Left ventricle myocardium inferior (tissue), 1 donor: ENCODE results near the gene PLXDC2. TPM values are rescaled to one million over a fixed set of nuclear protein-coding genes. Genes with fewer than 3 reads are reported as not detected.
A peak's percentile ranks its signal among the peaks of the same experiment; 100 is the strongest.

Experiments used
- DNase-seq: peaks from one replicate; pipeline ENCODE4 v3.0.0-alpha.2; 2020
- H3K27ac ChIP-seq: fragments of 200-600 bp; replicated peaks from 2 replicates; pipeline ENCODE4 v1.8.0; 2021
- H3K27me3 ChIP-seq: fragments of 200-600 bp; 2 replicates; pipeline ENCODE4 v1.8.0; 2021; ENCODE audit warnings: low read depth
- H3K36me3 ChIP-seq: fragments of 200-600 bp; 2 replicates; pipeline ENCODE4 v1.8.0; 2021
- H3K4me1 ChIP-seq: fragments of 200-600 bp; 2 replicates; pipeline ENCODE4 v1.8.0; 2021
- H3K4me3 ChIP-seq: fragments of 200-600 bp; 2 replicates; pipeline ENCODE4 v1.8.0; 2021; ENCODE audit warnings: mild to moderate bottlenecking, moderate library complexity
- H3K9me3 ChIP-seq: fragments of 200-600 bp; replicated peaks from 2 replicates; pipeline ENCODE4 v1.8.0; 2021
- intact Hi-C: fragments of 100-400 bp; cut with micrococcal nuclease; formaldehyde crosslinking; loops from one replicate; pipeline ENCODE4 v1.11.0; 2022
- total RNA-seq: library from RNA; stranded (reverse); fragmentation: NEBNext Ultra II Directional; extraction: Animal tissue kit (Norgen Biotek cat#: 25700); gene quantifications from one replicate; pipeline ENCODE4 v1.2.1, GENCODE V29; 2021
- TF ChIP-seq, protein P1 (sequence below): fragments of 200-600 bp; IDR thresholded peaks from 2 replicates; pipeline ENCODE4 v1.8.0; 2021; ENCODE audit warnings: antibody characterized with exemption, mild to moderate bottlenecking, borderline replicate concordance
- donor health status: DM: no; HTN: yes; CAD: no; lungs with severe emphysema.

Gene PLXDC2
- total RNA-seq, 1 donor from 2014 or later, result 16.6 TPM

DNA sequence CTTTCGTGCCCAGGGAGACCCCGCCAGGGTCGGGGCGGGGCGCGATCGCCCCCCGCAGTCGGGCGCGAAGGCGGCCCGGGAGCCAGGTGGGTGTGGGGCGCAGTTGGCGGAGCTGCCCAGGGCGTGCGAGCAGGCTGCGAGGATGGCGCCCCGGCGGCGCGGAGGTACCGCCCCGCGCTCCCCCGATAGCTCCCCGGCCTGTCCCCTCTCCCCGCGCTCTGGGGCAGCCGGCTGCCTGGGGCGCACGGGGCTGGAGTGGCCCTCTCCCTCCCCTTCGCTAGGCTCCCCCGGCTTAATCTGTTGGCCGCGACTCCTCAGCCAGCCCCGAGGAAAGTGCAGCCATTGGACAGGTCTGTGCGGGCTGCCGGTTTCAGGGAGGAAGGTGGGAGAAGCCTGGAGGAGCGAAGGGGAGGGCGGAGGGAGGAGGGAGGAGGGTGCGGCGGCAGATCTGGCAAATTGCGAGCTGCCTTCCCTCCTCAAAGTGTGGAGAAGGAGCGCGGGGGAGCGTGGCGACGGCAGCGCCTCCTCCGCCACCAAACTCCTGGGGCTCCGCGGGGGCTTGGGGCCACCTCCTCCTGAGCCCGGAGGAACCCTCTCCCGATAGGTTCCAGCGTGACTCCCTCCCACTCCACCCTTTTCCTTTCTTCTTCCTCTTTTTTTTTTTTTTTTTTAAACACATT, 361 bp upstream of the PLXDC2 start:
- H3K9me3 ChIP-seq, result no peaks in the 10 kb centered on the region
- peak overlapping the region; percentile 89 for H3K27ac ChIP-seq
- peaks cover 49% of the 10 kb centered on the region for H3K4me1 ChIP-seq
- intact Hi-C loops, result loop anchor here (10.0 kb wide), 1 partner anchor 949 kb away; no protein-coding TSS in a partner anchor
- TF ChIP-seq, protein P1, sequence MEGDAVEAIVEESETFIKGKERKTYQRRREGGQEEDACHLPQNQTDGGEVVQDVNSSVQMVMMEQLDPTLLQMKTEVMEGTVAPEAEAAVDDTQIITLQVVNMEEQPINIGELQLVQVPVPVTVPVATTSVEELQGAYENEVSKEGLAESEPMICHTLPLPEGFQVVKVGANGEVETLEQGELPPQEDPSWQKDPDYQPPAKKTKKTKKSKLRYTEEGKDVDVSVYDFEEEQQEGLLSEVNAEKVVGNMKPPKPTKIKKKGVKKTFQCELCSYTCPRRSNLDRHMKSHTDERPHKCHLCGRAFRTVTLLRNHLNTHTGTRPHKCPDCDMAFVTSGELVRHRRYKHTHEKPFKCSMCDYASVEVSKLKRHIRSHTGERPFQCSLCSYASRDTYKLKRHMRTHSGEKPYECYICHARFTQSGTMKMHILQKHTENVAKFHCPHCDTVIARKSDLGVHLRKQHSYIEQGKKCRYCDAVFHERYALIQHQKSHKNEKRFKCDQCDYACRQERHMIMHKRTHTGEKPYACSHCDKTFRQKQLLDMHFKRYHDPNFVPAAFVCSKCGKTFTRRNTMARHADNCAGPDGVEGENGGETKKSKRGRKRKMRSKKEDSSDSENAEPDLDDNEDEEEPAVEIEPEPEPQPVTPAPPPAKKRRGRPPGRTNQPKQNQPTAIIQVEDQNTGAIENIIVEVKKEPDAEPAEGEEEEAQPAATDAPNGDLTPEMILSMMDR, result no peak
- H3K36me3 ChIP-seq, result no peaks in the 10 kb centered on the region
- H3K27me3 ChIP-seq, result peaks cover 29% of the 10 kb centered on the region
- peak overlapping the region; percentile 83 for H3K4me3 ChIP-seq
- peak; percentile 79 for DNase-seq

DNA sequence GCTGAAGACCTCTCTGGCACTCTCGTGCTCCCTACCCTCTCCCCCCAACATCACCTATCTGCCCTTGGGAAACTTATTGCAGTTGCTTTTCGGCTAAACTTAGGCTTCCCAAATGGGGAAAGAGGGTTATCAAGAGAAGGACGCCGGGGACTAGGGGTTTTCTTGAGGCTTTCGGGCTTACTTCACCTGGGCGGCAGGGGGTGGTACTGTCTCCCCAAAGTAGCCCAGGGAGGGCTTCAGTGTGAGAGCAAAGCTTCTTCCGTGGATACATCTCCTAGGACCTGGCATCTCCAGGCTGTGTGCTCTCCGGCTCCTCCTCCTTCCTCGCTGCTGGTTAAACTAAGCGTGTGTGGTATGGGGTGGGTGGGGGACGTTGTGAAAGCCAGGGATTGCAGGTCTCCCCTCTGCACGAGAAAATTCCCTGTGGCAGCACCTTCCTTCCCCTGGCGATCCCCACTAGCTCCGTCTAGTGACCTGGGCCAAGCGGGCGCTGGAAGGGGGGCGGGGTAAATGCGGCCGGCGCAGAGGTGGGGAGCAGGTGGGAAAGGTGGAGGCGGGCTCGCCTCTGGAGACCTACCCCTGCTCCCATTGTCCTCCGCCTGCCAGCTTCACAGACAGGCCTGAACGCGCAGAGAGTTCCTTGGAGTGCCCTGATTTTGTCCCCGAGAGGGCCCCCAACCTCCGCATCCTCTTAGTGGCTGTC, 1.1 kb downstream of the PLXDC2 start:
- no peak for DNase-seq
- intact Hi-C loops, result loop anchor here (10.0 kb wide), 1 partner anchor 947 kb away; no protein-coding TSS in a partner anchor
- peaks cover 29% of the 10 kb centered on the region for H3K27me3 ChIP-seq
- TF ChIP-seq, protein P1, result no peak
- peak overlapping the region; percentile 89 for H3K27ac ChIP-seq
- H3K36me3 ChIP-seq, result no peaks in the 10 kb centered on the region
- H3K4me3 ChIP-seq, result peak overlapping the region; percentile 83
- H3K9me3 ChIP-seq, result no peaks in the 10 kb centered on the region
- H3K4me1 ChIP-seq, result peaks cover 39% of the 10 kb centered on the region

DNA sequence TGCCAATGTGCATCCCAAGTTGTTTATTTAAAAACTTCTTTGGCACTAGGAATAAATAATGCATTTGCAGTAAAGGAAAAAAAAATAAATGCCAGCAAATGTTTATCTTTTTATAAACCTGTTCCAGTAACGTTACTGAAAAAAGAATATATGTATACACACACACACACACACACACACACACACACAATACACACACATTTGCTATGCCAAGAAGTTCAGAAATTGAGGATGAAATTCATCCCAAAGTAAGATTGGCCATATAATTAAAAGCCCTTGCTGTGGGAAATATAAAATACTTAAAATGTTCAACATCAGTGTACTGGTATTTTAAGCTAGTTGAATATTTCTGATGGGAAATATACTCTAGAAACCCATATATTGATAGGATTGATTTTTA, 2.6 kb downstream of the PLXDC2 start:
- intact Hi-C loops, result loop anchor here (10.0 kb wide), 1 partner anchor 946 kb away; no protein-coding TSS in a partner anchor
- Histone ChIP-seq H3K27me3 (peaks cover 29% of the 10 kb centered on the region), H3K27ac (peak overlapping the region; percentile 89), H3K4me3 (peak overlapping the region; percentile 83), H3K4me1 (peaks cover 36% of the 10 kb centered on the region), H3K36me3 (no peaks in the 10 kb centered on the region), H3K9me3 (no peaks in the 10 kb centered on the region)
- no peak for DNase-seq
- TF ChIP-seq, protein P1, result no peak

DNA sequence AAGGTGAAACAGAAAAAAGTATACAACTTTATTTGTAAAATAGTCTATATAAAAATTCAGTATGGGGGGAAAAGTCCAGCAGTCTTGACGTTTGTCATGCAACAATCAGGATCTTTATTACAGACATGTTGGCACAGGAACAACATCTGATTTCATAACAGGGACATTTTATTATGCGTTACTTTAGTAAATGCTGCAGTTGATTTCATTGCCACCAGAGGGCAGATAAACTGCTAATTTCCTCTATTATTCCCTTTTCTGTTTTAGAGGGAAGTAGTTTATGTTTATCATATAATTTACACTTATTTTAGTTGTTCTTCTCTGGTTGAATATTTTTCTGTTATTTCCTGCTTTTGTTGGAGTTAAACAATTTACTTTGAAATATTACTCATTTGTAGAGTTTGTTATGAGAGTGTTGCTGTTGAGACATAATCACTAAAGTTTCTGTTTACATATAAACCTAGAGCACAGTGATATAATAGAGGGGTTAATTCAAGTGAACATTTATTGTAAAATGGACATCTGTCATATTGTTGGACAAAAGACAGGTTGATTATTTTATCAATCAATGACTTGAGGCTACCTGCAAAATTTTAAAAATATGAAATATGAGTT, 3.3 kb downstream of the PLXDC2 start:
- peaks cover 24% of the 10 kb centered on the region for H3K27me3 ChIP-seq
- peak overlapping the region; percentile 89 for H3K27ac ChIP-seq
- no peak for DNase-seq
- H3K4me3 ChIP-seq, result peak overlapping the region; percentile 83
- TF ChIP-seq, protein P1, result peak; percentile 90
- no peaks in the 10 kb centered on the region for H3K9me3 ChIP-seq
- no peaks in the 10 kb centered on the region for H3K36me3 ChIP-seq
- peaks cover 43% of the 10 kb centered on the region for H3K4me1 ChIP-seq
- intact Hi-C loops, result loop anchor here (10.0 kb wide), 1 partner anchor 945 kb away; no protein-coding TSS in a partner anchor
